Left ventricle myocardium inferior (tissue), 1 donor: Measurements from ENCODE around the gene TMCO4. TPM values are rescaled to one million over a fixed set of nuclear protein-coding genes. Genes with fewer than 3 reads are reported as not detected.

ENCODE experiments used
- DNase-seq: peaks from one replicate; pipeline ENCODE4 v3.0.0-alpha.2; 2020
- H3K27ac ChIP-seq: fragments of 200-600 bp; replicated peaks from 2 replicates; pipeline ENCODE4 v1.8.0; 2021
- H3K27me3 ChIP-seq: fragments of 200-600 bp; 2 replicates; pipeline ENCODE4 v1.8.0; 2021; ENCODE audit warnings: low read depth
- H3K36me3 ChIP-seq: fragments of 200-600 bp; 2 replicates; pipeline ENCODE4 v1.8.0; 2021
- H3K4me1 ChIP-seq: fragments of 200-600 bp; 2 replicates; pipeline ENCODE4 v1.8.0; 2021
- H3K4me3 ChIP-seq: fragments of 200-600 bp; 2 replicates; pipeline ENCODE4 v1.8.0; 2021; ENCODE audit warnings: mild to moderate bottlenecking, moderate library complexity
- H3K9me3 ChIP-seq: fragments of 200-600 bp; replicated peaks from 2 replicates; pipeline ENCODE4 v1.8.0; 2021
- CTCF ChIP-seq: fragments of 200-600 bp; IDR thresholded peaks from 2 replicates; pipeline ENCODE4 v1.8.0; 2021; ENCODE audit warnings: antibody characterized with exemption, mild to moderate bottlenecking, borderline replicate concordance
- intact Hi-C: fragments of 100-400 bp; cut with micrococcal nuclease; formaldehyde crosslinking; loops from one replicate; pipeline ENCODE4 v1.11.0; 2022
- total RNA-seq: library from RNA; stranded (reverse); fragmentation: NEBNext Ultra II Directional; extraction: Animal tissue kit (Norgen Biotek cat#: 25700); gene quantifications from one replicate; pipeline ENCODE4 v1.2.1, GENCODE V29; 2021
- donor health status: DM: no; HTN: yes; CAD: no; lungs with severe emphysema.

TMCO4 gene
- total RNA-seq, 1 donor from 2014 or later = 8.6 TPM

DNA sequence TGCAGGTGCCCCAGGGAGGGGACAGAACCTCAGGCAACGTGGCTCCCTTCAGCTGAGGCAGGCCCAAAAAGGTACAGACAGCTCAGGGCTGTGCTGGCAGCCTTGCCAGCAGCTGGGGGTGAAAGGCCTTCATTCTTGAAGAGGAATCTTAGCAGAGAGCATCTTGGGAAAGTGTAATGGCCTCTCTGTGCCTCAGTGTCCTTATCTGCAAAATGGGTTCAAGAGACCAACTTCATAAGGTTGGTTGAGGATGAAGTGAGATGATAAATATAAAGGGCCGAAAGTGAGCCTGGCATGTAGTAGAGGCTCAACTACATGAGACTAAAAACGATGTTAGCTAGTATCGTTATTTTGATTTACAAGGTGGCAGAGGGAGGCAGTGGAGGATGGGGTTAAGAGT lies 26.2 kb downstream of the TMCO4 start:
- no peak for TF ChIP-seq CTCF
- no peak overlapping the region for H3K4me3 ChIP-seq
- H3K27me3 ChIP-seq = no peaks in the 10 kb centered on the region
- DNase-seq = no peak
- no peaks in the 10 kb centered on the region for H3K9me3 ChIP-seq
- H3K36me3 ChIP-seq = peaks cover 52% of the 10 kb centered on the region
- intact Hi-C loops = no loop called here
- no peaks in the 10 kb centered on the region for H3K4me1 ChIP-seq
- no peak overlapping the region for H3K27ac ChIP-seq

DNA sequence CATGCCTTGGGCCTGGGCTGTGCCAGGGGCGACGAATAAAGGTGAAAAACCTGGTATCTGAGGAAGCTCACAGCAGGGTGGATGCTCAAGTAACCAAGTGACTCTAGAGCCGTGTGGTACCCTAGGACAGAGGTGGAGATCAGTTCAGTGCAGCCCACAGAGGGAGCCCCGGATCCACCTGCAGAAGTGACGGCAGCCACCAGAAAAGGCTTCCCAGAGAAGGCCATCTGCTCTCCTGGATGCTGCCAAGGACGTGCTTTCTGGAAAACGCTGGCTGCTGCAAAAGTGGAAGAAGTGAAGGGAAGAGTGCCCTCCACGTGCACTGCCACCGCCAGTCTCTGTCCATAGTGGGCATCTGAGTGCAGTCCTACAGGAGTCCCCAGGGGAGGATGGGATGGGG lies 27.7 kb downstream of the TMCO4 start:
- H3K4me1 ChIP-seq = no peaks in the 10 kb centered on the region
- H3K27me3 ChIP-seq = no peaks in the 10 kb centered on the region
- H3K27ac ChIP-seq = no peak overlapping the region
- H3K36me3 ChIP-seq = peaks cover 42% of the 10 kb centered on the region
- H3K9me3 ChIP-seq = no peaks in the 10 kb centered on the region
- H3K4me3 ChIP-seq = no peak overlapping the region
- intact Hi-C loops = no loop called here
- DNase-seq = no peak
- no peak for TF ChIP-seq CTCF

DNA sequence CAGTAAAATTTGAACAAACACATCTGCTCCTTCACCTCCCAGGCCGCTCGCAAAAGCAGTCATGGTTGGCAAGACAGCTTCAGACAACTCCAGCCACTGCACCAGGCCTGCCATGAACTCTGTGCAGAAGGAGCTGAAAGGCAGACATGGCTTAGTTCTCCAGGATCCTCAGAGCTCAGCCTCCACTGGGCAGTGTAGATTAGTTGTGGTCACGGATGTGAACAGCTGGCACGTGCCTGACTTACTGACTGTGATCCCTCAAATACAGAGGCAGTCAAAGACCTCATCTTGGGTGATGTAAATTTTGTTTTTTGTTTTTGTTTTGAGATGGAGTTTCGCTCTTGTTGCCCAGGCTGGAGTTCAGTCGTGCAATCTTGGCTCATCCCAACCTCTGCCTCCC lies 28.4 kb downstream of the TMCO4 start:
- Histone ChIP-seq H3K36me3 (peaks cover 41% of the 10 kb centered on the region), H3K4me1 (no peaks in the 10 kb centered on the region), H3K27me3 (no peaks in the 10 kb centered on the region), H3K9me3 (no peaks in the 10 kb centered on the region), H3K4me3 (no peak overlapping the region), H3K27ac (no peak overlapping the region)
- DNase-seq = no peak
- intact Hi-C loops = no loop called here
- no peak for TF ChIP-seq CTCF

- no peak for DNase-seq
- Histone ChIP-seq H3K27ac (no peak overlapping the region), H3K4me3 (no peak overlapping the region), H3K9me3 (no peaks in the 10 kb centered on the region), H3K36me3 (peaks cover 38% of the 10 kb centered on the region), H3K27me3 (no peaks in the 10 kb centered on the region), H3K4me1 (no peaks in the 10 kb centered on the region)
- TF ChIP-seq CTCF = no peak
- intact Hi-C loops = no loop called here
Observed at GRCh38 chr1:19770436-19771190, 29.1 kb downstream of the TMCO4 start.

GRCh38 chr1:19769211-19769932 lies 30.3 kb downstream of the TMCO4 start:
- no peak for TF ChIP-seq CTCF
- no peaks in the 10 kb centered on the region for H3K4me1 ChIP-seq
- H3K27me3 ChIP-seq = no peaks in the 10 kb centered on the region
- DNase-seq = no peak
- no peak overlapping the region for H3K4me3 ChIP-seq
- H3K36me3 ChIP-seq = peaks cover 31% of the 10 kb centered on the region
- no peak overlapping the region for H3K27ac ChIP-seq
- no peaks in the 10 kb centered on the region for H3K9me3 ChIP-seq
- intact Hi-C loops = no loop called here
